Stimulated activated CD8-positive, alpha-beta memory T cell treated with anti-CD3 and anti-CD28 coated beads, Interleukin-15, amount 100 ng/mL, for 4 hours (primary cell): Measurements from ENCODE around the gene SLC23A2.
A peak's percentile ranks its signal among the peaks of the same experiment; 100 is the strongest.
"Not testable (repeated sequence)": the region's sequence is repeated elsewhere in the genome, so short reads cannot be mapped to it uniquely, and the experiment has no call there.

Source experiments
- DNase-seq, 2 donors: peaks; one replicate each; pipeline ENCODE4 v3.0.0-alpha.2; 2020; ENCODE audit warnings: low read depth in 2 of 2

SLC23A2 gene

GRCh38 chr20:5001174-5002076, at the start of gene SLC23A2:
SLC23A2 (minus strand) TSS chr20:5001510; CDS start chr20:4932562, 68,948 bp downstream.
- DNase-seq: peak in 1 of 2 donors; percentile 49

GRCh38 chr20:5046656-5047339, 45.5 kb upstream of the SLC23A2 start:
- no peak for DNase-seq

- DNase-seq: no peak
These were observed 44.6 kb upstream of the SLC23A2 start for GRCh38 chr20:5045906-5046305.

- DNase-seq: no peak
These were observed 42.8 kb upstream of the SLC23A2 start for GRCh38 chr20:5044075-5044620.

- DNase-seq: no peak
These were observed 40.1 kb upstream of the SLC23A2 start for GRCh38 chr20:5041433-5041832.

GRCh38 chr20:5040345-5040744, 39.0 kb upstream of the SLC23A2 start:
- DNase-seq: no peak

- DNase-seq: no peak
These were observed 38.6 kb upstream of the SLC23A2 start for GRCh38 chr20:5039889-5040288.

GRCh38 chr20:5039255-5039657, 37.9 kb upstream of the SLC23A2 start:
- DNase-seq: peak; percentile 18 to 43

GRCh38 chr20:5036828-5037227, 35.5 kb upstream of the SLC23A2 start:
- no peak for DNase-seq

GRCh38 chr20:5035518-5035917, 34.2 kb upstream of the SLC23A2 start:
- not testable (repeated sequence) for DNase-seq

- DNase-seq: no peak
These were observed 32.3 kb upstream of the SLC23A2 start for GRCh38 chr20:5033566-5033965.

- not testable (repeated sequence) for DNase-seq
These were observed 30.4 kb upstream of the SLC23A2 start for GRCh38 chr20:5031701-5032100.

GRCh38 chr20:5031206-5031557, 29.9 kb upstream of the SLC23A2 start:
- no peak for DNase-seq

GRCh38 chr20:5030348-5031205, 29.3 kb upstream of the SLC23A2 start:
- DNase-seq: no peak

GRCh38 chr20:5028258-5029059, 27.1 kb upstream of the SLC23A2 start:
- not testable (repeated sequence) for DNase-seq

GRCh38 chr20:5024982-5025381, 23.7 kb upstream of the SLC23A2 start:
- no peak for DNase-seq

- no peak for DNase-seq
These were observed 22.8 kb upstream of the SLC23A2 start for GRCh38 chr20:5024103-5024502.

- not testable (repeated sequence) for DNase-seq
These were observed 21.9 kb upstream of the SLC23A2 start for GRCh38 chr20:5023171-5023570.

- DNase-seq: no peak
These were observed 19.4 kb upstream of the SLC23A2 start for GRCh38 chr20:5020760-5021159.

- DNase-seq: no peak
These were observed 12.6 kb upstream of the SLC23A2 start for GRCh38 chr20:5013682-5014447.
